GM19438 (cell line): Measurements from ENCODE around the gene SLAMF6.
"Not testable (repeated sequence)": the region's sequence is repeated elsewhere in the genome, so short reads cannot be mapped to it uniquely, and the experiment has no call there.

Experiments used
- ATAC-seq: cut with Tn5 transposase; IDR thresholded peaks from one replicate; pipeline ENCODE4 v1.9.1; 2021; ENCODE audit warnings: low read depth; ENCODE audit not compliant: unreplicated experiment

The SLAMF6 gene

DNA sequence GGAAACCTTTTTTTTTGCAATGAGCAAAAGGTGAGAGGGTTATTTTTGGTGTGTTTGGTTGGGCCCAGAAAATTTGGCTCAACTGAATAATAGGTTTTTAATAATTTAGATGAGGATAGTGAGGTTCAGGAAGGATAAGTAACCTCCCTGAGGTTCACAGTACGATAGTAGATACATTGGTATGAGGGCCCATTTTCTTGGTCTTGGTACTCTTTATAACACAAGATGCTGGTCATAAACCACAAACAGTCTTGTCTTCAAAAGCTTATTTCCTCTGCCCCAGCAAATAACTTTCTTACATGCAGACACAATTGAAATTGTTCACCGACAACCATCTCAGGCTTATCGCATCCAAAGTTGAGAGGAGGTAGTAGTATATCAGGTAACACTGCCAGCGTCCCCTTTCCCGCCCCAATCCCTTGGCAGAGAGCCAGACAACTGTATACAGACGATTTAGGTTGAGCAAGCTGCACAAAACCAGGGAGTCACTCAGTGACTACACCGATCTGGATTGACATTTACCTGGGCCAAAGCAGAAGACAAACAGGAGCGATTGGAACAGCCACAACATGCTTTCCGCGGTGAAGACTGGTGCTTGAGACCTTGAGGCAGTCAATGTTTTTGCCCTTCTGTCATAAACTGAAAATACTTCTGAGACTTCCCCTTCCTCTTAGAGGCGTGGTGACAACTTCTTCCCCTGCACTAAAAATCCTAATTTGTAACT, at the start of gene SLAMF6:
Gene SLAMF6 (minus strand): TSS at position 634 of the 724 bp plus-strand sequence. CDS start 63 bp downstream, at position 571.
- no peak for ATAC-seq

- ATAC-seq, result no peak
Measured at GRCh38 chr1:160570840-160571239, 47.8 kb upstream of the SLAMF6 start.

DNA sequence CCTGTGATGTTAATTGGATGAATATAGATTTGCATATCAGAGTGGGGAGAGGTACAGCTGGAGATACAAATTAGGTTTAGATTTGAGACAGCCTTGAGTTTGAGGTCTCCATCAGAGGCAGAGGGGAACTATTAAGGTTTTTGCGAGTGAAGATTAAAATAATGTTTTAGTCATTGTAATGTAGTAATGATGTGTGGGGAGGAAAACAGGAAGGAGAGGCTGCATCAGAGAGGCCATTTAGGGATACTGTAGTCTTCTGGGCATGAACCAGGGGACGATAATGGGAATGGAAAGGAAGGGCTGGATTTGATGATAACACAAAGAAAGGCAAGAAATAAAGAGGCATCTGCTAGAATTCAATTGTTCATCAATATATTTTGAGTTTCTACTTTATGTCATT, 46.8 kb upstream of the SLAMF6 start:
- ATAC-seq, result no peak

GRCh38 chr1:160567858-160568682, 45.0 kb upstream of the SLAMF6 start:
- no peak for ATAC-seq

GRCh38 chr1:160567341-160567740, 44.3 kb upstream of the SLAMF6 start:
- no peak for ATAC-seq

- no peak for ATAC-seq
Measured at GRCh38 chr1:160565564-160565963, 42.5 kb upstream of the SLAMF6 start.

GRCh38 chr1:160563230-160563629, 40.2 kb upstream of the SLAMF6 start:
- ATAC-seq, result not testable (repeated sequence)

DNA sequence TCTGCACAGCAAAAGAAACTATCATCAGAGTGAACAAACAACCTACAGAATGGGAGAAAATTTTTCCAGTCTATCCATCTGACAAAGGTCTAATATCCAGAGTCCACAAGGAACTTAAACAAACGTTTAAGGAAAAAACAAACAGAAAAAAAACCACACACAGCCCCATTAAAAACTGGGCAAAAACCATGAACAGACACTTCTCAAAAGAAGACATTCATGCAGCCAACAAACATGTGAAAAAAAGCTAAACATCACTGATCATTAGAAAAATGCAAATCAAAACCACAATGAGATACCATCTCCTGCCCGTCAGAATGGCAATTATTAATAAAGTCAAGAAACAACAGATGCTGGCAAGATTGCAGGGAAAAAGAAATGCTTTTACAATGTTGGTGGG, 39.7 kb upstream of the SLAMF6 start:
- not testable (repeated sequence) for ATAC-seq

- no peak for ATAC-seq
Measured at GRCh38 chr1:160560806-160561205, 37.8 kb upstream of the SLAMF6 start.

- no peak for ATAC-seq
Measured at GRCh38 chr1:160560045-160560705, 37.1 kb upstream of the SLAMF6 start.

- not testable (repeated sequence) for ATAC-seq
Measured at GRCh38 chr1:160559437-160559836, 36.4 kb upstream of the SLAMF6 start.

DNA sequence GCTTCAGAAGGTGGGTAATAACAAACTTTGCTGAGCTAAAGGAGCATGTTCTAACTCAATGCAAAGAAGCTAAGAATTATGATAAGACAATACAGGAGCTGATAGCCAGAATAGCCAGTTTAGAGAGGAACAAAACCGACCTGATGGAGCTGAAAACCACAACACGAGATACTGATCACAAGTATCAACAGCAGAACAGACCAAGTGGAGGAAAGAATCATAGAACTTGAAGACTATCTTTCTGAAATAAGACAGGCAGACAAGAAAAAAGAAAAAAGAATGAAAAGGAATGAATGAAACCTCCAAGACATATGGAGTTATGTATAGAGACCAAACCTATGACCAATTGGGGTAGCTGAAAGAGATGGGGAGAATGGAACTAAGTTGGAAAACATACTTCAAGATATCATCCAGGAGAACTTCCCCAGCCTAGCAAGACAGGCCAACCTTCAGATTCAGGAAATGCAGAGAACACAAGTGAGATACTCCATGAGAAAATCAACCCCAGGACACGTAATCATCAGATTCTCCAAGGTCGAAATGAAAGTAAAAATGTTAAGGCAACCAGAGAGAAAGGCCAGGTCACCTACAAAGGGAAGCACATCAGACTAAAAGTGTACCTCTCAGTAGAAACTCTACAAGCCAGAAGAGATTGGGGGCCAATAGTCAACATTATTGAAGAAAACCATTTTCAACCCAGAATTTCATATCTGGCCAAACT, 35.8 kb upstream of the SLAMF6 start:
- ATAC-seq, result no peak

- ATAC-seq, result no peak
Measured at GRCh38 chr1:160553778-160554177, 30.7 kb upstream of the SLAMF6 start.

DNA sequence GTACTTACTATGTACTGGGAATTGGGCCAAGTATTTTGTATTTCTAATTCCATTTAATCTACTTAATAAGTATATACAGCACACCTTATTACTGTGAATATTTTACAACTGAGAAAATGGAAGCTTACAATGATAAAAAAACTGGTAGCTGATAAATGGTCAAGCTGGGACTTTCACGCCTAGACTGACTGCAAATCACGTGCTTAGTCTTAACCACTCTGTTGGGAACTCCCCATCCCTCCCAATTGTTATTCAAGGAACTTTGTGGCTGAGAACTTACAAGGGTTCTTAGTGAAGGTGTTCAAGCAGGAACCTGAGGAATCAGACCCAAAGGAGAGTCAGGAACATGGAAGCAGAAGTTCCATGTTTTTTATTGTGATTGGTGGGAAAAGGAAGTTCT, 29.4 kb upstream of the SLAMF6 start:
- no peak for ATAC-seq

DNA sequence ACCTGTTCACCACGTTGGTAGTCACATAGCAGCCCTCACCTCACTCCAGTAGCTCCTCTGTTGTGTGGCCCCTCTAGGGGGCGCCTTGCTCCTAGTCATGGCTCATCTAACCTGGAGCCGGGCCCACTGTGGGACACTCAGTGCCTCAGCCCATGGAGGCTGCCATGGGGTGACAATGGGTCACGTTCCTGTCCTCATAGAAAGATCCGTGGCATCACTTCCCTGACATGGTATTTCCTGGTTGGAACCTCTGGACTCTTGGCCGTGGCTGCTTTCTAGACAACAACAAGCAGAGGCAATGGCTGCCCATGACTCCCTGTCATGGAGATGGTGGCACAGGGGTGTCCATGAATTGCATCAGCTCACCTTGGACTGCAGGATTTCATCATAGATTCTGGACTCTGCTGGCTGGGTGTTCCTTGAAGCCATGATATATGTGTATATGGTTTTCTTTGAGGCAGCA, 27.5 kb upstream of the SLAMF6 start:
- no peak for ATAC-seq

DNA sequence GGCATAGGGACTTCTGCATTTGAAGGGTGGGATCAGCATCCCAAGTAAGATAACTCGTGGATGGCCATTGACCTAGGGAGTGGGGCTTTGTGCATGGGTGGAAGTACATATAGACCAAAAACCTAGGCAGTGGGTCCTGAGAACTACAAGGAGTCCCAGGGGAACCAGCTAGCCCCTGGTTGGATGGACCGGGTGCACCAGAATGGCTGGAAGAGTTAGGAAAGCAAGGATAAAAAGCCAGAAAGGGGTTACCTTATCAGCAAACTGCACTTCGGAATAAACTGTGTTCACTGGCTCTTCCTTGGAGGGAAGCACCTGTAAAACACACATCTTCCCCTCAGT, 26.6 kb upstream of the SLAMF6 start:
- no peak for ATAC-seq

DNA sequence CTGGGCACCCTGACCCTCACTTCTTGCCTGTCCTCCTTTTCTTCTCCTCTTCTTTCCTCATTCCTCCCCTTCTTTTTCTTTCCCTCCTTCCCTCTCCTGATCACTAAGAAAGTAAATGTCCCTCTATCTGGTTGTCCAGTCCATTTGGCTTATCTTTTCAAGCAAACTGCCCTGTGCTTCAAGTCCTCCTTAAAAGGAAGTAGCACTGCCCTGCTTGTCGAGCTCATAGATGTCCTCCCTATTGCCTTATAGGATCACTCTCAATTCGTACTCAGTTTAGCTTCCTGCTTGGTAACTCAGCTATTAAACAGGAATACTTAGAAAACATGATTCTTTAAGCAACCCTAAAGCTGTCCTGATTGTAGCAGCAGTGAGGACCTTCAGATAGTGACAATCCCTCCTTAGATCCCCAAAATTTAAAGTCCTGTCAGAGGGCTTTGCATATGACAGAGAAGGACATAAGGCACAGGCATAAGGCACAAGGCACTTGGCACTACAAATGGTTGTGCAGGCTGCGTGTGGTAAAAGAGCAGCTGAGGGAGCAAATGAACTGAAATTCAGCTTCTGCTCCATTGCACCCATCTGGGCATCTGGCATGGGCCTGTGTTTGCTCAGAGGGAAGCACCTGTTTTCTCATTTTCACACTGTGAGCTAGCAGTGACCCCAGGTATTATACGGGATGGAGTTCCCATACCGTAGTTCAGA, 26.1 kb upstream of the SLAMF6 start:
- ATAC-seq, result peak; percentile 54

DNA sequence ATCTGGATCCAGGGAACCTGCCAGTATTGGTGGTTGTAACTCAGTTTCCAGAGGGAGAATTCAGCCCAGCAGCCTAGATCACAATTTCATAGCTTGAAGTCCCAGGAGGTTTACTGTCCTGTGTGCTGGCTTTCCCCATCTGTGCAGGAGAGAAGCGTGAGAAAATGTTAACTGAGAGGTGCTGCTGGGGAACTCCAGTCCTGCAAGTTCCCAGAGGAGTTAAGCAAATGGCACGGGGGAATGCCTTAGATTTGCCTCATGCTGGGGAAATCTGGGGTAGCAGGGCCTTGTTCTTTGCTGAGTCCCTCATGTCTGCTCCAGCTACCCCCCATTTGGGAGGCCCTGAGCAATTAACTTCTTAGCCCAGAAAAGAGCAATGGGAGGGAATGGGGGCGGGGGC, 25.1 kb upstream of the SLAMF6 start:
- ATAC-seq, result peak; percentile 45

GRCh38 chr1:160547422-160547821, 24.4 kb upstream of the SLAMF6 start:
- no peak for ATAC-seq

- ATAC-seq, result no peak
Measured at GRCh38 chr1:160546942-160547341, 23.9 kb upstream of the SLAMF6 start.
